WERI-Rb-1 (cell line): Measurements from ENCODE around the gene MCM3AP.

Source experiments
- DNase-seq: peaks from one replicate; pipeline ENCODE4 v3.0.0-alpha.2; 2020
- H3K27ac ChIP-seq: fragments of 250-450 bp; sonication (Bioruptor Pico); 2 replicates; pipeline ENCODE4 v1.5.1; 2020; ENCODE audit warnings: mild to moderate bottlenecking, moderate library complexity
- H3K27me3 ChIP-seq: fragments of 250-450 bp; sonication (Bioruptor Pico); 2 replicates; pipeline ENCODE4 v1.5.1; 2021; ENCODE audit warnings: mild to moderate bottlenecking, low read depth, moderate library complexity; ENCODE audit not compliant: insufficient read depth, severe bottlenecking
- H3K36me3 ChIP-seq: fragments of 250-450 bp; sonication (Bioruptor Pico); 2 replicates; pipeline ENCODE4 v1.5.1; 2020; ENCODE audit warnings: mild to moderate bottlenecking, moderate library complexity
- H3K4me3 ChIP-seq: 2 replicates; pipeline ENCODE4 v1.5.1; 2011; ENCODE audit warnings: low read depth, mild to moderate bottlenecking, control low read depth, low read length
- H3K9me3 ChIP-seq: fragments of 250-450 bp; sonication (Bioruptor Pico); 2 replicates; pipeline ENCODE4 v1.5.1; 2021; ENCODE audit warnings: mild to moderate bottlenecking, moderate library complexity; ENCODE audit not compliant: severe bottlenecking
- CTCF ChIP-seq: IDR thresholded peaks from 2 replicates; pipeline ENCODE4 v1.5.1; 2011; ENCODE audit warnings: low read depth, mild to moderate bottlenecking, control low read depth, inconsistent platforms, low read length

The MCM3AP gene

DNA sequence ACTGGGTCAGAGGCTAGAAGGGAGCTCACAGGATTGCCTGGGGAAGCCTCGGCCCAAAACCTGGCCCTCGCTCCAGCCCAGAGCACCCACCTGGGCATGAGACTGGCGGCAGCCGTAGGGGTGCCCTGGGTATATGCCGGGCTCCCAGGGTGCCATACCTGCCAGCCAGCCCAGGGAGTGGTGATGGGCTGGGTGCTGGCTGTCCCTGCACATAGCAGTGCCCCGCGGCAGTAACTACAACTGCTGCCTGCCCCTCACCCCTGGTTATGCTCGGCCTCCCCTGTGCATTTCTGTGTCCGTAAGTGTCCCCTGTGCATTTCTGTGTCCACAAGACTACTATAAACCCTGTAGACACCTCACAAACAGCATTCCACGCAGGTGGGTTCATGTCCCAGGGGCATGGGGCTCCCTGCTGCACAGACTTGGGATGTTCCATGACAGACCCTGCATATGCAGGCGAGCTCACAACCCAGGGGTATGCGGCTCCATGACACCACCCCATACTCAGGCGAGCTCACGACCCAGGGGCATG lies 95.4 kb downstream of the MCM3AP start:
- Histone ChIP-seq H3K36me3 (peaks cover 46% of the 10 kb centered on the region), H3K9me3 (no peaks in the 10 kb centered on the region), H3K4me3 (no peak overlapping the region), H3K27me3 (no peaks in the 10 kb centered on the region), H3K27ac (no peak overlapping the region)
- DNase-seq, result no peak
- no peak for TF ChIP-seq CTCF

DNA sequence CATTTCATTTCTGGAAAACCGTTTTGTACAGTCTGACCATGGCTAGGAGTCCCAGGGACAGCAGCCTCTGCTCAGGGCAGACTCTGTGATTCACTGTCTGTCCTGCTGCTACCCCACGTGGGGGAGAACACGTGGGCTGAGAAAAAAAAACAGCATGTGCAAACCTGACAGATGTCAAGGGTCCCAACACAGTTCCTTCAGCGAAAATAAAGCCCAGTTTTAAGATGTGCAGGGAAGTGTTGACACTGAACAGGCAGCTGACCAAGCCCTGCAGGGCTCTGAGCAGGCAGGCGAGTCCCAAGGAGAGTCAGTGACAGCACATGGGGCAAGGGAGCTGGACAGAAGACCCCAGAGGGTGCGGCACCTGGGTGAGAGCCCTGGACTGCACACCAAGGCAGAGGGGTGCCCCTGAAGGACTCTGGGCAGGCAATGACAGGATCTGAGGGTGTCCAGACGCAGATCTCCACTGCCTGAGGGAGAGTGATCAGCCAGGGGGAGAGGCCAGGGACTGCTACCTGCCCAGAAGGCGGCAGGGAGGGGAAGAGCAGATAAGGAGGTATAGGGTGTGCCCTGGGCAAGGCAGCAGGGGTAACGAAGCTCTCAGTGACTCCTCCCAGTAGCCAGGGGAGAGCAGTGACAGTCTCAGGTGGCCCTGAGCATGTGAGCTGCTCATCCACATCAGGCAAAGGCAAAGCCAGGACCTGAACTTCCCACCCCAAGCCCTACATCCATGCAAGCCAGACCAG lies 96.0 kb downstream of the MCM3AP start:
- DNase-seq, result peak; percentile 32
- no peak for TF ChIP-seq CTCF
- Histone ChIP-seq H3K36me3 (peaks cover 40% of the 10 kb centered on the region), H3K4me3 (no peak overlapping the region), H3K27me3 (no peaks in the 10 kb centered on the region), H3K27ac (no peak overlapping the region), H3K9me3 (no peaks in the 10 kb centered on the region)

- DNase-seq, result peak; percentile 64
- no peak overlapping the region for H3K27ac ChIP-seq
- no peak overlapping the region for H3K4me3 ChIP-seq
- H3K27me3 ChIP-seq, result no peaks in the 10 kb centered on the region
- TF ChIP-seq CTCF, result no peak
- peaks cover 33% of the 10 kb centered on the region for H3K36me3 ChIP-seq
- H3K9me3 ChIP-seq, result no peaks in the 10 kb centered on the region
Observed at GRCh38 chr21:46188226-46189212, 96.9 kb downstream of the MCM3AP start.

DNA sequence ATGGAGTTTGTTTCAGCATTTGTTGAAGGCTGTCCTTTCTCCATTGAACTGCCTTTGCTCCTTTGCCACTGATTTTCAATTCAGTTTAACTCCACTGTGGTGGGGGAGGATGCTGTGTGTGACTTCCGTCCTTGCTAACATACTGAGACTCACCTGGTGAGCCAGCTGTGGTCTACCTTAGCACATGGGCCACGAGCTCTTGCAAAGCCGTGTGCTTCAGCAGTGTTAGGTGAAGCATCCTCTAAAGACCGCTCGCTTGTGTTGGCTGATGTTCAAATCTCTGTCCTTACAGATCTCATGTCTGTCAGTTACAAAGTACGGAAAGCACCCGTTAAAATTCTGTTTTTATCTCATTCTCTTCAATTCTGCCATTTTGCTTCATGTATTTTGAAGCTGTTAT lies 97.6 kb downstream of the MCM3AP start:
- DNase-seq, result no peak
- Histone ChIP-seq H3K9me3 (no peaks in the 10 kb centered on the region), H3K27ac (no peak overlapping the region), H3K27me3 (no peaks in the 10 kb centered on the region), H3K4me3 (no peak overlapping the region), H3K36me3 (peaks cover 33% of the 10 kb centered on the region)
- no peak for TF ChIP-seq CTCF

DNA sequence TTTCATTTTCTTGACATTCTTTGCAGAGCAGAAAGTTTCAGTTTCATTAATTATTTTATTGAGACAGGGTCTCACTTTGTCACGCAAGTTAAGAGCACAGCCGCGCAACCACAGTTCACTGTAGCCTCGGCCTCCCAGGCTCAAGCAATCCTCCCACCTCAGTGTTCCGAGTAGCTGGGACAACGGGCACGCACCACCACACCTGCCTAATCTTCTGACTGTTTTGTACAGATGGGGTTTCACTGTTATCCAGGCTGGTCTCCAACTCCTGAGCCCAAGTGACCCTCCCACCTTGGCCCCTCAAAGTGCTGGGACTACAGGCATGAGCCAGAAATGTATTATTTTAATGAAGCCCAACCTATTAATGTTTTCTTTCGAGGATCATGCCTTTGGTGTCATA lies 98.2 kb downstream of the MCM3AP start:
- no peak for DNase-seq
- H3K36me3 ChIP-seq, result peaks cover 33% of the 10 kb centered on the region
- no peaks in the 10 kb centered on the region for H3K9me3 ChIP-seq
- no peak overlapping the region for H3K4me3 ChIP-seq
- no peaks in the 10 kb centered on the region for H3K27me3 ChIP-seq
- no peak for TF ChIP-seq CTCF
- H3K27ac ChIP-seq, result no peak overlapping the region
